GM21619 (cell line): Measurements from ENCODE around the gene GRIN2A.
"Not testable (repeated sequence)": the region's sequence is repeated elsewhere in the genome, so short reads cannot be mapped to it uniquely, and the experiment has no call there.

Experiments used
- ATAC-seq: cut with Tn5 transposase; IDR thresholded peaks from one replicate; pipeline ENCODE4 v1.9.1; 2021; ENCODE audit not compliant: unreplicated experiment

The GRIN2A gene

DNA sequence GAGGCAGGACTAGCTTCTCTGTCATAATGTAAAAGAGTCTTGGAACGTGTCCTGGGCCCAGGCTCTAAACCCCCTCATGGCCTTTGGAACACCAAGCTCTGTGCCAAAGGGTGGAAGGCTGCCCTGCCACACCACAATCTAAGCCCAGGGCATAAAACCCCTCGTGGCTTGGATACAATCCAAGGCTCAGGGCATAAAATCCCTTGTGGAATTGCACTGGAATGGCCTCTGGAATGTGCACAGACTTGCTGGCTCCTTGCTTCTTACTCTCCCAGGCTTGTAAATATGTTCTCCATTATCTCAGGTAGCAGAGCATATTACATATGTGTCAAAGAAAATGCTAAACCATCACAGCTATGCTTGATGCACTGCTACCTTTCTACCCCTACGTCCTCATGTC, 306.2 kb downstream of the GRIN2A start:
- not testable (repeated sequence) for ATAC-seq

DNA sequence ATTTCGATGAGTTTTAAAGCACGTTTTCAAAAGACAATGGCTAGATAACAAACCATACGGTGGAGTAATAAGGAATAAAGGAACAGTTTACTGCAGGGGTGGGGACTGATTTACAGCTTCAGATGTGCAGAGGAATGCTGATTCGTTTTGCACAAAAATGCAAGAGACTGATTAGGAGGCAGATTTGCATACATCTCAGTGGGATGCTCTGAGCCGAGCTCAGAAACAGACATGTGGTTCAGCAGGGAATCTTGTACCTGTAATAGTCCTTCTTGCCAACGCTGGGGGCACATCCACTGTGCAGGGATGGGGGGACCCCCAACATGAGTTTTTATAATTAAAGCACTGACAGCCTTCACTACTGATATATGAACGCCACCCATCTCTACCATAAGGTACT, 308.0 kb downstream of the GRIN2A start:
- no peak for ATAC-seq

DNA sequence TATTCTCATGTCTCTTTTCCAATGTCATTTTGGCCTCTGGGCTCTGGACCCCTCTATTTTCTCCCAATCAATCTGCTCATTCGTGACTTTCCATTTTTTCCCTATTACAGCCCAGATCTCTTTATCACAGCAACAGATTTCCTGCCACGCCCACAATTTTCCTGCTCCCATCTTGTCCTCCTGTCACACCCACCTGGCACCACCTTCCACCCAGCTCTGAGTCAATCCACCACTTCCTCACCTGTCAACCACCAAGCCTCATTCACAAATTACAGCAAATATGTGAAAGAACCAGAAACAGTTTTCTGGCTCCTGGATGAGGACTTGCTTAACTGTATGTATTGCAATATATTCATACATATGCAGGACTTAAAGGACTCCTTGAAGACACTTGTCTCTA, 311.3 kb downstream of the GRIN2A start:
- ATAC-seq: no peak

DNA sequence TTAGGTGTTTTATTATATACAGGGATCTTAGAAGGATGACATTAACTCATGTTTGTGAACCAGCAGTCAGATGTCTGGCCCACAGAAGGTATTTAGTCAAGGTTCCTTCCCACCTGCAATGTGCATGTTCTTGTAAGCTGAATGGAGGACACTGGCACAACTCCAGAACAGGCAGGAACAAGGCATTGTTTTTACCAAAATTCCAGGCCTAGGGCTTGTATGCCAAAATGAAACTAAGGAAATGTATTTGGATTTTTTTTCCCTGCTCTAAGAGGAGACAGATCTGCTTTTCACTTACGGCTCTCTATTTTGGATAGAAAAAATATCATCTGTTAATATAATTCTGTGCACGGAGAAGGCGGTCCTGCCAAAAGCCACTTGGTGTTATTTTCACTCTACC, 312.5 kb downstream of the GRIN2A start:
- ATAC-seq: no peak

DNA sequence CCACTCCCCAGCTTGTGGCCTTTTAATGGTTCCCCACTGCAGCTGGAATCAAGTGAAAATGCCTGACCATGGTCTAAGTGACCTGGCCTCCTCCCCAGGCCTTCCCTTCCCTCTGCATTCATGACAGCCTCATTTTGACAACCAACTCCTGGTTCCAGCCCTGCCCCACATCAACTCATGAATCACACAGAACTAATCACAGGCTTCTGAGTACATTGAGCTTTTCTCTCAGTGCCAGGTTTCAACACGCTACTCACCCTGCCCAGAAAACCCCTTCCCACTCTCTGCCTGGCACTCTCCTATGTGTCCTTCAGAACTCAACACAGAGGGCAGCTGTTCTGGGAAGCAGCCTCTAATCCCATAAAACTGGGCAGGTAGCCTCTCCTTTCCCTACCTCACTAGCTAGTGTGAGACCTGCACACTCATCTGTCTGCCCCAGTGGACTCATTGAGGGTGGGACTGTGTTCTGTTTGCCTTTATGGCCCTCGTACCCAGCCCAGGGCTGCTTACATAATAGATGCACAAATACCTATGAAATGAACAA, 313.6 kb downstream of the GRIN2A start:
- ATAC-seq: no peak

DNA sequence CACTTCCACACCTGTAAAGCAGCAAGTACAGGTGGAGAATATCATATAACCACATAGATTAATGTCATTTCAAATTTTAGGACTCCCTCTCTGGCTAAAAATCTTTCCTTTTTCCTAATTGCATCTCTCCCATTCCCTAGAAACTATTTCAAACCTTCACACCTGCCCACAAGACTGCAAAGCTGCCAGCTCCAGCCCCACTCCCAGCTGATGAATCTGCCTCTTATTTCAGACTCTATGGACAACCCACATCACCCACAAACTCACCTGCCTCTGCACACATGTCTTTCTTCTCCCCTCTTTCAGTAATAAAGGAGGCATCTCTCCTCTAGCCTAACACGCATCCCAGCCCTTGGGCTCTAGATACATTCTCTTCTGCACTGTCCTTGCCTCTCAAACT, 315.1 kb downstream of the GRIN2A start:
- ATAC-seq: no peak

DNA sequence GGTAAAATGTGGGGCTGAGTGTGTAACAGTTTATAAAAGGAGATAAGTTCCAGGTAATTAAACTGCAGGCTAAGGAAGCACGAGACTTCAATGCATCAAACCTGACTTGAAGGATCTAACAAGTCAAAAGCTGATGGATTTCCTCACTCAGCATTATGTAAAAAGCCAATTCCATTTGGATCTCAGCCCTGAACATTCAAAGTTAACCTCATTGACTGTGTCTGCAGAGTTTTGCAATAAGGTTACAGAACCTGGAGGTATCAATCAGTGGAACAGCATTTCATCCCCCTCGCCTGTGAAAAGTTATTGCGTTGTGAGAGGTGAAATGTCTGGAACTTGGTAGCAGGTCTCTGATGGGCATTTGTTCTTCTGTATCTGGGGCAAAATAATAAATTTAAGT, 317.8 kb downstream of the GRIN2A start:
- no peak for ATAC-seq

DNA sequence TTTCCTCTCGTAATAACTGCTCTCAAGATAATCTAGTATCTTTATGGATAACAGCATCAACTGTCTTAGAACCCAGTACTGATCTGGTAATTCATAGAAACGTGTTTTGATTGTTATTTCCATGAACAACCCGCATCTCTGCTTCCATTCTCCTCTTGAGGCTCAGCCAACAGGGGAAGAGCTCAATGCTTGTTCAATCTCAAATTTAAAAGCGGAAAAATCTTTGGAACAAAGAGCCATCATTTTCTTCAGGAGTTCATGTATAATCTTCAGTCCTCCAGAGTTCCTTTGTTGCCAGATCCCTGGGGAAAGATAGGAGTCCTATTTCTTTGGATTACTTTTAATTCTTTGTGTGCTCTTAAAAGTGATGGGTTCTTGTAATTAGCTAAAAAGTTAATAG, 319.9 kb downstream of the GRIN2A start:
- ATAC-seq: no peak

DNA sequence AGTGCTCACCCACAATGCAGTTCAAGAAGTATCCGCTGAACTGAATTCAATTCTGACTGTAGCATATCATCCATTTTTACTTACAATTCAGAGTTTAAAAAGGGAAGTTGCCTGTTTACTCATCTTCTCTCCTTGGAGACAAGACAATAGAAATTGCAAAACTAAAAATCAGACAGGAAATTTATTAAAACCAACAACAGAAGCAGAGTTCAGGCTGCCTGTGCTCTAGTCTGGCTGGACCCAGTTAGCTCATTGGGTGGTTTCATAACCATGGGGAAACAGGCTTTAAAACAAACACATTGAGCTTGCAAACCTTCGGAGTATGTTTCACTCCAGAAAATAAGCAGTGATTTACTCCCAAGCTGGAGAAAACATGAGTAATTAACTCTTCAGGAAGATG, 321.4 kb downstream of the GRIN2A start:
- no peak for ATAC-seq

DNA sequence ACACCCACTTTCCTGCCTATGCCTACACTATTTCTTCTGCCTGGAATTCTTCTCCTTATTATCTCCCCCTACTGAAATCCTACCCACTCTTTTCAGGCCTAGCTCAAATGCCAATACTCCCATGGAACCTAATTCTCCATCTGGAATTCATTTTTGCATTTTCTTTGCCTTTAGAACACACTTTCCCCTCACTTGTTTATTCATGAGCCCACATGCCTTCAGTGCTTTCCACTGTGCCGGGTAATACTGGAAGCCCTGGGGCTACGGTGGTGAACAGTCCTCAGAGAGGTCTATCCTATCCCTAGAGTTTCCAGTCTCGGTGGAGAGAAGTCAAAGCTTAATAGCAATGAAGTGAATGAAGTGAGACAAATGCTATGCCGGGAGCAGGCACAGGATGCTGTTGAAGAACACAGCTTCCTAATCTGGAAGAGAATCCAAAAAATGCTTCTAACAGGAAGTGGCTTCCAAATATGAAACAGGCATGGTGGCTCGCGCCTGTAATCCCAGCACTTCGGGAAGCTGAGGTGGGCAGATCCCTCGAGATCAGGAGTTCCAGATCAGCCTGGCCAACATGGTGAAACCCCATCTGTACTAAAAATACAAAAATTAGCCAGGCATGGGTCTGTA, 322.4 kb downstream of the GRIN2A start:
- ATAC-seq: no peak

DNA sequence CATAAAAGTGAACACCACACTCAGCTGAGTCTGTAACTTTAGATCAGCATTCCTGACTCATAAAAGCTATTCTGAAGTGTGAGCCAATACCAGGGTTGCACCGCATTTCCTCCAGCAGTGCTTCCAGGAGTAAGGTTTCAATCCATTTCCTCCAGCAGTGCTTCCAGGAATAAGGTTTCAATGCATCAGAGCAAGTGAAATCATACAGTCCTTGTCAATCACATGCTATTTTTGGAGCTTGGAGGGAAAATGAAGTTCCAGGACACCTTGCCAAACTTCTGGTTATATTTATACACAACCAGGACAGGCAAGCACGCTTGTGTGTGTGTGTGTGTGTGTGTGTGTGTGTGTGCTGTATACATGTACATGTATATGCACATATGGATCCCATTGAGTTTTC, 327.6 kb downstream of the GRIN2A start:
- ATAC-seq: no peak

DNA sequence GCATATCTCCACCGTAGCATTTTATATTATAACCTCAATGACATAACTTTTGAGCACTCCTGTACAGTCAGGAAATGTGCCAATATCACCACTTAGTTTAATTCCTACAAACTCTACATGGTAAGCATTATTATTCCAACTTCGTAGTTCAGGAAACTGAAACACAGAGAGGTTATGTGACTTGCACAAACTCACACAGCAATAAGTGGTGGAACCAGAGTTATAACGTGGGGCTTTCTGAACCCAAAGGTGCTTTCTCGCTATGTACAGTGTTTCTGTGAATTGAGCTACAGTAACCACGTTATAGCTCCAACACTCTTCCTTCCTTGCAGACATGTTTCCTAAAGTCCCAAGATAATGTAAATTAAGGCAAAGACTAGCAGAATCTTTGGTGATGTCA, 330.2 kb downstream of the GRIN2A start:
- no peak for ATAC-seq

DNA sequence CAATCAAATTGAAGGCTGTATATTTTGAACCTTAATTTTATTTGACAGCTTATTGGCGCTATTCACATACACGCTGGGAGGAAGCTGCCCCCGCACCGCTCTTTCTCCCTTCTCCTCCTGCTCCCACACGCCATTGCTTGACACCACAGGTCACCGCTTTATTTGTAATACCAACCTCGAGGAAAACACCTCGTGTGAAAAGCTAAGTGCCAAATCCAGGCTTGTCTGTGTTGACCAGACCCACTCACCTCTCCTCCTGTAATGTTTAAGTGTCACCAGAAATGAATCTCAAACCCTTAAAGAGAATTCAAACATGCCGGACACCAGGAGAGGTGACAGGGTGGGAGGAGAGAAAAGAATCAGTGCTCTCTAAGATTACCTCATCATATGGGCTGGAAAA, 331.4 kb downstream of the GRIN2A start:
- ATAC-seq: no peak

DNA sequence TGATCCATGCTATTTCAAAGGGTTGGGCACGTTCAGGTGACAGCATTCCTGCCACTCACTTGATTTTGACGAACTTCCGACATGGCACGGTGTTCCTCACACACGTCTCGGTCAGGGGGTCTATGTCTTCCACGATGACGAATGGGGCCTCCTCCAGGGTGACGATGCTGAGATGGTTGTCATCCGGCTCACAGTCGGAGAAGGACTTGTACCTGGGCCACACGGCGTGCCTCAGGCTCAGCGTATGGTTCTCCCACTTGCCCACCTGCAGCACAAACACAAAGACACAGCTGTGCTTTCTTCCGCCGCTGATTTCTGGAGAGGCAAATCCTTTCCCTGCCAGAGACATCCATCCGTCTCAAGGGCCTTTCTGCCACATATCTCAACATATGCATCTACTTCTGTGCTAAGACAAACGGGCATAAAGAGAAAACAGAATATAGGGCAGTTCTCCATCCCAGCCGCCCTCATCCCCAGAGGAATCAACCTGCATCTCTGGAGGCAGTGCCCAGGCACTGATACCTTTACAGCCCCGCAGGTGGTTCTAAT, 332.5 kb downstream of the GRIN2A start:
- no peak for ATAC-seq

DNA sequence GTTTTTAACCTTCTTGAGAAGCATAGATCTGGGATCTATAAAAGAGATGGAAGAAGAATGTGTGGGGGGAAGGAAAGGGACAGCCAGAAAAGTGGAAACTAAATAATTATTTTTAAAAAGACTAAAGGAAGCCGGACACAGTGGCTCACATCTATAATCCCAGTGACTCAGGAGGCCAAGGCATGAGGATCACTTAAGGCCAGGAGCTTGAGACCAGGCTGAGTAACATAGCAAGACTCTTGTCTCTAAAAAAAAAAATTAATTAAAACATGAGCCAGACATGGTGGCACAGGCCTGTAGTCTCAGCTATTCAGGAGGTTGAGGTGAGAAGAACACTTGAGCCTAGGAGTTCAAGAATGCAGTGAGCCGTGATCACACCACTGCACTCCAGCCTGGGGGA, 335.1 kb downstream of the GRIN2A start:
- ATAC-seq: no peak

DNA sequence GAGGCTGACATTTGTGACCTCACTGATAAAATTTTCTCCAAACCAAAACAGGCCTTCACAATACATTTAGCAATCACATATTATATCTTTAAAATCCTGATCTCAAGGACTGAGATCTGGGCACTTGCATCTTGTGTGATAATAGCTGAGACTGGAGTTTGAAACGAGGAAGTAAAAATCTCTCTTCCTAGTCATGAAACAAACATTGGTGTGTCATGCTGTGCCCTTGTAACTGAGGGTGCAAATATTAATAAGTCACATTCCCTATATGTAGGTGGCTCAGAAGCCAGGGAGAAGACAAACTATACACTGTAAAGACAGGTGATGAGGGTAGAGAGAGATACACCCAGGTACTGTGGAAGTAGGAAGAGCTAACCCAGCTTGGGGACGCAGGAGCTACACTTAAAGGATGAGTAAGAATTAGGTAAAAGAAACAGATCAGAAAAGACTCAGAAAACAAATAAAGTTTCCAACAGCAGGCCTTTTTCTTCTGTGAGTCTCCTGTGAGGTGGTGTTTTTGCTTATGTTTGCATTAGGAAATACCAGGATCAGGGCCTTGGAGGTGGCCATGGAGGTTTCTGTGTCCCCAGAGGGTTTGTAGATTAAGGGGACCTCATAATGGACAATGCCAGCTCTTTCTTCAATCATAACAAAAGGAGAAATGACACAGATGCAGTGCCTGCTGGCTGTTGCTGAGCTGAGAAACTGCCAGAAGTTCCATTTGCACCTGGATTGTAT, 335.7 kb downstream of the GRIN2A start:
- no peak for ATAC-seq

DNA sequence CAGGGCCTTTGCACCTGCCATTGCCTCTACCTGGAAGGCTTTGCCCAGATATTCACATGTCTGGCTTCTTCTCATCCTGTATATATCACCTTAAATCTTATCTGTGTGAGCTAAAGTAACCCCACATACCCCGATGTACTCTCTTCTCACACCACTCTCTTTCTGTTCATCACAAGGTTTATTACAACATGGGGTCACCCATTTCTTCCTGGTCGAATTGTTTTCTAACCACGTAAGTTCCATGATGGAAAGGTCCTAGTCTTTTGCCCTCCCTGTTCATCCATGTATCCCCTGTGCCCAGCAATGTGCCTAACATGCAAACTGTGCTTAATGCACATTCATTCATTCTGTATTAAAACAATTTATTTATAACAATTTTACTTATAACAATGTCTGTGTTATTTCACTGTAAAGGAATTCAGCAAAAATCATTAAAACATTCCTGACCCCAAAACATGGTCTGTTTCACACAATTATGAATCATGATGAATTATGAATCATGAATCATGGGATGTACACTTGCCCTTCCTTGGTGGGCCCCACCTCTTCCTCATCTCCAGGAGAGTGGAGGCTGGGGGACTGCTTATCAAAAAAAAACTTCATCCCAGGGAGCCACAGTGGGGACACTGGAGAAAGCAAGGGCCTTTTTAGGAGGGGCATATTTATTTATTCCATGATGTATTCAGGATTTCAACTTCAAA, 336.4 kb downstream of the GRIN2A start:
- ATAC-seq: no peak

DNA sequence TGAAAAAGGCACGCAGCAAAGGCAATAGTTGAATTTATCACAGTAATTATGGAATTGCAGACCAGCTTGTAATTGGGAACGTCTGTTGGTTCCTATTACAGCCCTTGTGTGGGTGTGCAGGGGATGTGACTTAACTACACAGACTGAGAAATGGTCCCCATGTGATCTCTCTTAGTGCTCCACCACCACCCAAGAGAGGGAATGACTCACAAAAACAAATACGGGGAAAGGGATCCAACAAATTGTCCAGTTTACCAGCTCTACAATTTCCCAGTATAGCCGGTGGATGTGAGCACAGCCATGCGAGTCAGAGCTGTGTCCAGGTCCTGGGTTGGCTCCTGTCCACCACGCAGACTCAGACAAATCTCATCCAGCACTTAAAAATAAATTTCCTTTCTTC, 337.9 kb downstream of the GRIN2A start:
- ATAC-seq: no peak

DNA sequence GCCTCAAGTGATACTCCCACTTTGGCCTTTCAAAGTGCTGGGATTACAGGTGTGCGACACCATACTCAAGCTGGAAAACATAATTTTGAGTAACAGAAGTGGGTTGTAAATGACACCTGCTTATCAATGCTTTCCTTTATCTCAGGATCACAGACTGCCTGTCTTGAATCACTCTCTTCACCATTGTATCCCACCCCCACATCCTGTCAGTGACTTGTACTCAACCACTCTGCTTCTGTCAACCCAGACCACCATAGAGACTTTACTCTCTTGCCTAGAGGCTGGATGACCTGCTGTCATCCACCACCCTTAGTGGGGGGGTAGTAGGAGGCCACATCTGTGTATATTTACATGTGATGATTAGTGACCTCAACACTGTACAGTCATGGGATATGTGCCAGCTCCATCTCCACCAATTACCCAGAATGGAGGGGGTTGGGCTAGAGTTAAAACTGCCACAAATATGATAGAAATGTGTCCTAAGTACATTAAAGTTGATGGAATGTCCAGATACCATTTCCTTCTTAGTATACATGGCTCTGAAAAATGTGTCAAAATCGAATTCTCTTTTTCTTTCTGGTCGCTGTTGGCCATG, 338.7 kb downstream of the GRIN2A start:
- ATAC-seq: no peak

DNA sequence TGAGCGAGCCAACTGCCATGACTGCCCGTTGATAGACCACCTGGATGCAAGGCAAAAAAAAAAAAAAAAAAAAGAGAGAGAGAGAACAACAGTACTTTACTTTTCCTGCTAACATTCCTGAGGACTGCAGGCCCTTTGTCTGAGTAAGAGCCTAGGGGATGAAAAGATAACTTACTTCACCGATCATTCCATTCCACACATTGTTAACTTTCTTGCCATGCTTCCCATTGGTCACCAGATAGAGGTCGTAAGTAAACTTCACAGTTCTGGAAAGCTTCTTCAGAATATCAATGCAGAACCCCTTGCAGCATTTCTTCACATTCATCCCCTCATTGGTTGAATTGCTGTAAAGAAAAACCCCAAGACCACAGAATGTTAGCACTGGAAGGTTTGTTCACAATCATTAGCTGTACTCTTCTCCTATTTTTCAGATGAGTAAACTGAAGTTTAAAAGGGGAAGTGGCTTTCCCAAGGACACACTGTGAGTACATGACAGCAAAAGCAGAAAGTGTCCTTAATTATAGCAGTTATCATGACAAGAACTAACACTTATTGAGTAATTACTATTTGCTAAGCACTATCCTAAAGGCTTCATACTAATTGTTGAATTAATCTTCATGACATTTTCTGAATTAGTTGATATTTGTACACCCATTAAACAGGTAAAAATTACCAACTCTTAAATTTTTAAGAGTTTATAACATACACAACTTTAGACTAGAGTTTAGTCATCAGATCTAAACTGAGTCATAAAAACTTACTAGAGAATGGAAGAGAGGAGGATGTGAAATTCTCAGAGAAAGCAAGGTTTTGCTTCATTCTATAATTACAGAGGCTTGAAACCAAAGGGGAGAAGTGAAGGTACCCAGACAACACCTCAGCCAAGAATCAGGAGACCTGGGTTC, 341.2 kb downstream of the GRIN2A start:
- peak; percentile 53 for ATAC-seq
